ENCODE measurements around the gene CPEB3.

DNA sequence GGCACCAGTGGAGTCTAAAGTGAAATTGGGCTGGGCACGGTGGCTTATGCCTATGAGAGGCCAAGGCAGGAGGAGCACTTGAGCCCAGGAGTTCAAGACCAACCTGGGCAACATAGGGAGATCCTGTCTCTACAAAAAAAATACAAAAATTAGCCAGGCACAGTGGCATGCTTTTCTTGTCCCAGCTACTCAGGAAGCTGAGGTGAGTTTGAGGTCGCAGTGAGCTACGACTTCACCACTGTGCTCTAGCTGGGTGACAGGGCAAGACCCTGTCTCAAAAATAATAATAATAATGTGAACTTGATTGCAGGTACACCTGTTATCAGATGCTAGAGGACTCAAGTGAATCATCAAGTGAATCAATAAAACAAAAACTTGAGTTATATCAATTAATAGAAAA lies 259.3 kb downstream of the CPEB3 start:
- TF ChIP-seq FOXK2 (IDR thresholded peaks at IDR 0.05) (no peak), BHLHE40 (IDR thresholded peaks at IDR 0.05; ENCODE audit: borderline replicate concordance) (no peak), FOXM1 (IDR thresholded peaks at IDR 0.05; ENCODE audit: borderline replicate concordance) (no peak), TARDBP (IDR thresholded peaks at IDR 0.05) (no peak), ELF4 (IDR thresholded peaks at IDR 0.05) (no peak), SP1 (IDR thresholded peaks at IDR 0.05) (no peak), FOXA1 (IDR thresholded peaks at IDR 0.05) (no peak), HDGF (IDR thresholded peaks at IDR 0.05; ENCODE audit: borderline replicate concordance) (no peak), LEF1 (IDR thresholded peaks at IDR 0.05; ENCODE audit: borderline replicate concordance) (no peak), SUZ12 (IDR thresholded peaks at IDR 0.05) (no peak), L3MBTL2 (conservative IDR thresholded peaks at IDR 0.05) (no peak), NFRKB (IDR thresholded peaks at IDR 0.05) (no peak)
- TF ChIP-seq, protein P1, sequence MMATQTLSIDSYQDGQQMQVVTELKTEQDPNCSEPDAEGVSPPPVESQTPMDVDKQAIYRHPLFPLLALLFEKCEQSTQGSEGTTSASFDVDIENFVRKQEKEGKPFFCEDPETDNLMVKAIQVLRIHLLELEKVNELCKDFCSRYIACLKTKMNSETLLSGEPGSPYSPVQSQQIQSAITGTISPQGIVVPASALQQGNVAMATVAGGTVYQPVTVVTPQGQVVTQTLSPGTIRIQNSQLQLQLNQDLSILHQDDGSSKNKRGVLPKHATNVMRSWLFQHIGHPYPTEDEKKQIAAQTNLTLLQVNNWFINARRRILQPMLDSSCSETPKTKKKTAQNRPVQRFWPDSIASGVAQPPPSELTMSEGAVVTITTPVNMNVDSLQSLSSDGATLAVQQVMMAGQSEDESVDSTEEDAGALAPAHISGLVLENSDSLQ (IDR thresholded peaks at IDR 0.05), result no peak
